H1 (cell line): ENCODE measurements around the gene EPB41L4B. TPM values are rescaled to one million over a fixed set of nuclear protein-coding genes. Genes with fewer than 3 reads are reported as not detected.
"Not testable (repeated sequence)": the region's sequence is repeated elsewhere in the genome, so short reads cannot be mapped to it uniquely, and the experiment has no call there.

Experiments used
- CTCF ChIA-PET: fragments of 300-600 bp; sonication (Branson Sonifier 250); formaldehyde crosslinking; loops from one replicate; lab custom pipeline; 2021; ENCODE audit not compliant: partially characterized antibody; lab: Charles Lee
- POLR2A ChIA-PET: fragments of 300-600 bp; sonication (Branson Sonifier 250); formaldehyde crosslinking; loops from one replicate; lab custom pipeline; 2021; ENCODE audit warnings: inconsistent platforms; ENCODE audit not compliant: partially characterized antibody; lab: Charles Lee
- DNase-seq, 2 experiments: peaks; one replicate each; pipeline versions ENCODE4 v3.0.0 to v3.0.0-alpha.2; 2010 to 2022; ENCODE audit warnings: low spot score in 2 of 2, low read depth in 1 of 2, mixed read lengths in 1 of 2
- FAIRE-seq: peaks from 2 replicates; lab custom pipeline; 2011; peaks lifted over from hg19 to GRCh38; lab: Jason Lieb, UNC
- H2AFZ ChIP-seq: 2 replicates; pipeline ENCODE4 v1.8.1; 2012; ENCODE audit warnings: low read length, inconsistent platforms
- H2AK5ac ChIP-seq: 2 replicates; pipeline ENCODE4 v1.6.1; 2013; ENCODE audit warnings: low read depth, low read length
- H2BK120ac ChIP-seq: replicated peaks from 2 replicates; pipeline ENCODE3; 2013; ENCODE audit warnings: low read depth, low read length, inconsistent platforms
- H2BK12ac ChIP-seq: 2 replicates; pipeline ENCODE4 v1.6.1; 2013; ENCODE audit warnings: low read depth, low read length
- H2BK15ac ChIP-seq: 2 replicates; pipeline ENCODE4 v1.6.1; 2013; ENCODE audit warnings: low read length
- H2BK20ac ChIP-seq: 2 replicates; pipeline ENCODE4 v1.6.1; 2013; ENCODE audit warnings: low read length
- H2BK5ac ChIP-seq: 2 replicates; pipeline ENCODE4 v1.6.1; 2013; ENCODE audit warnings: low read depth, low read length
- H3K14ac ChIP-seq: 2 replicates; pipeline ENCODE4 v1.6.1; 2013; ENCODE audit warnings: inconsistent platforms; ENCODE audit not compliant: insufficient read length
- H3K18ac ChIP-seq: 2 replicates; pipeline ENCODE4 v1.6.1; 2013; ENCODE audit warnings: low read length; ENCODE audit errors: extremely low read depth
- H3K23ac ChIP-seq: 2 replicates; pipeline ENCODE4 v1.6.1; 2013; ENCODE audit warnings: inconsistent platforms; ENCODE audit not compliant: insufficient read length
- H3K23me2 ChIP-seq: 2 replicates; pipeline ENCODE4 v1.6.1; 2013; ENCODE audit warnings: low read depth, low read length
- H3K27ac ChIP-seq: 2 replicates; pipeline ENCODE4 v1.6.1; 2011; ENCODE audit warnings: low read depth, low read length, inconsistent platforms
- H3K27me3 ChIP-seq, 4 experiments: replicated peaks in 1 of 4; 1 replicate in 1 of 4; 2 replicates in 3 of 4; pipeline versions ENCODE4 v1.6.1 to v1.8.1; 2011 to 2013; ENCODE audit warnings: low read length in 3 of 4, mild to moderate bottlenecking in 3 of 4, inconsistent platforms in 2 of 4, mixed read lengths in 2 of 4, moderate library complexity in 1 of 4; ENCODE audit not compliant: control insufficient read depth in 3 of 4, insufficient read depth in 3 of 4; ENCODE audit errors: extremely low read depth in 1 of 4
- H3K36me3 ChIP-seq, 4 experiments: 2 replicates each; pipeline versions ENCODE4 v1.6.1 to v1.8.1; 2011 to 2013; ENCODE audit warnings: mild to moderate bottlenecking in 4 of 4, low read length in 3 of 4, moderate library complexity in 2 of 4, control low read depth in 1 of 4, inconsistent platforms in 1 of 4; ENCODE audit not compliant: insufficient read depth in 4 of 4, control insufficient read depth in 2 of 4
- H3K4ac ChIP-seq: replicated peaks from 2 replicates; pipeline ENCODE3; 2013; ENCODE audit warnings: low read length, low read depth, mixed read lengths, inconsistent platforms; ENCODE audit not compliant: insufficient read length
- H3K4me1 ChIP-seq, 4 experiments: replicated peaks in 1 of 4; 1 replicate in 1 of 4; 2 replicates in 3 of 4; pipeline versions ENCODE4 v1.6.1 to v1.8.1; 2011 to 2013; ENCODE audit warnings: low read length in 3 of 4, inconsistent platforms in 2 of 4, mixed read lengths in 1 of 4; ENCODE audit not compliant: insufficient read depth in 4 of 4, control insufficient read depth in 3 of 4
- H3K4me2 ChIP-seq, 2 experiments: 2 replicates each; pipeline versions ENCODE4 v1.6.1 to v1.8.1; 2011 to 2013; ENCODE audit warnings: low read depth in 2 of 2, low read length in 2 of 2, control low read depth in 1 of 2, inconsistent platforms in 1 of 2, mild to moderate bottlenecking in 1 of 2; ENCODE audit not compliant: insufficient read depth in 1 of 2
- H3K4me3 ChIP-seq, 4 experiments: fragments of 200-600, 300-600 bp in 1 of 4; sonication (generic), shearing (Covaris generic), sonication (Bioruptor Twin) in 1 of 4; 2 replicates each; pipeline versions ENCODE4 v1.5.1 to v1.8.1; 2011 to 2016; ENCODE audit warnings: low read length in 4 of 4, low read depth in 3 of 4, control low read depth in 2 of 4, inconsistent platforms in 2 of 4, mild to moderate bottlenecking in 2 of 4, mixed read lengths in 1 of 4, moderate library complexity in 1 of 4; ENCODE audit not compliant: insufficient read depth in 2 of 4; ENCODE audit errors: extremely low read depth in 1 of 4
- H3K56ac ChIP-seq: replicated peaks from 2 replicates; pipeline ENCODE3; 2013; ENCODE audit warnings: low read depth, mild to moderate bottlenecking, mixed read lengths, low read length, inconsistent platforms; ENCODE audit not compliant: insufficient read length
- H3K79me1 ChIP-seq: 2 replicates; pipeline ENCODE4 v1.6.1; 2013; ENCODE audit warnings: low read depth, low read length, control low read depth
- H3K79me2 ChIP-seq, 2 experiments: 2 replicates each; pipeline versions ENCODE4 v1.6.1 to v1.8.1; 2012 to 2013; ENCODE audit warnings: low read length in 2 of 2, mild to moderate bottlenecking in 2 of 2, inconsistent platforms in 1 of 2; ENCODE audit not compliant: insufficient read depth in 2 of 2, control insufficient read depth in 1 of 2
- H3K9ac ChIP-seq, 4 experiments: replicated peaks in 1 of 4; 1 replicate in 1 of 4; 2 replicates in 3 of 4; pipeline versions ENCODE4 v1.6.1 to v1.8.1; 2011 to 2013; ENCODE audit warnings: low read depth in 3 of 4, low read length in 3 of 4, control low read depth in 2 of 4, mild to moderate bottlenecking in 2 of 4, moderate library complexity in 2 of 4, inconsistent platforms in 1 of 4; ENCODE audit errors: extremely low read depth in 1 of 4
- H3K9me3 ChIP-seq, 2 experiments: 2 replicates each; pipeline versions ENCODE4 v1.6.1 to v1.8.1; 2012 to 2013; ENCODE audit warnings: mild to moderate bottlenecking in 2 of 2, moderate library complexity in 2 of 2, control low read depth in 1 of 2, inconsistent platforms in 1 of 2, low read depth in 1 of 2, low read length in 1 of 2, mixed read lengths in 1 of 2; ENCODE audit not compliant: insufficient read depth in 2 of 2
- H4K20me1 ChIP-seq, 2 experiments: replicated peaks in 1 of 2; 2 replicates each; pipeline versions ENCODE3 to v1.8.1; 2011 to 2013; ENCODE audit warnings: inconsistent platforms in 2 of 2, low read length in 2 of 2, mild to moderate bottlenecking in 1 of 2; ENCODE audit not compliant: insufficient read depth in 2 of 2, control insufficient read depth in 1 of 2
- H4K5ac ChIP-seq: 2 replicates; pipeline ENCODE4 v1.6.1; 2013; ENCODE audit warnings: low read length, low read depth, mixed read lengths, inconsistent platforms; ENCODE audit not compliant: insufficient read length
- H4K8ac ChIP-seq: 2 replicates; pipeline ENCODE4 v1.8.0; 2013; ENCODE audit warnings: mild to moderate bottlenecking, moderate library complexity, low read length, inconsistent platforms; ENCODE audit not compliant: insufficient read depth; ENCODE audit errors: extremely low read depth
- H4K91ac ChIP-seq: replicated peaks from 2 replicates; pipeline ENCODE3; 2013; ENCODE audit warnings: low read length, mixed read lengths, inconsistent platforms; ENCODE audit not compliant: insufficient read length
- CTCF ChIP-seq, 3 experiments: IDR thresholded peaks; 1 replicate in 2 of 3; 2 replicates in 1 of 3; pipeline versions ENCODE4 v1.5.1 to v1.6.1; 2011; ENCODE audit warnings: low read length in 3 of 3, mild to moderate bottlenecking in 3 of 3, inconsistent platforms in 2 of 3, low read depth in 1 of 3, moderate library complexity in 1 of 3; ENCODE audit not compliant: insufficient read depth in 1 of 3; ENCODE audit errors: control extremely low read depth in 1 of 3
- RNF2 ChIP-seq: fragments of 200-900, 300-1000 bp; sonication (generic); IDR thresholded peaks from 2 replicates; pipeline ENCODE4 v1.7.1; 2016; ENCODE audit warnings: borderline replicate concordance, low read depth, mild to moderate bottlenecking, antibody characterized with exemption, low read length; ENCODE audit not compliant: poor library complexity, severe bottlenecking; ENCODE audit errors: missing control alignments
- WGBS, 2 experiments: shearing (Covaris generic) in 1 of 2; methylation state at CpG; one replicate each; pipeline versions ENCODE4 v1.1.6 to v1.1.7; 2013 to 2015; ENCODE audit warnings: low lambda C conversion rate in 2 of 2, mixed read lengths in 2 of 2, inconsistent platforms in 1 of 2, low coverage in 1 of 2, missing lambda C conversion rate in 1 of 2; ENCODE audit not compliant: insufficient replicate concordance in 2 of 2, insufficient coverage in 1 of 2, insufficient read length in 1 of 2; ENCODE audit errors: extremely low coverage in 1 of 2, missing lambda C conversion rate in 1 of 2; 5-methylcytosine and 5-hydroxymethylcytosine counted together
- polyA plus RNA-seq, 7 experiments: library from polyadenylated mRNA; depleted of rRNA in 3 of 7; stranded (reverse) in 5 of 7; unstranded in 2 of 7; fragments of >200 nt in 5 of 7; fragments of 200-250 nt in 2 of 7; gene quantifications; 1 replicate in 5 of 7; 2 replicates in 1 of 7; 4 replicates in 1 of 7; pipeline versions ENCODE4 v1.2.1 to v1.2.3, GENCODE V29; 2011 to 2013; ENCODE audit warnings: missing spikeins in 2 of 7, mixed read lengths in 2 of 7
- total RNA-seq: library from RNA; stranded (reverse); fragmentation: NEBNext Ultra II Directional; extraction: Animal tissue kit (Norgen Biotek cat#: 25700); gene quantifications from 2 replicates; pipeline ENCODE4 v1.2.1, GENCODE V29; 2021

The EPB41L4B gene
- total and polyA plus RNA-seq, 2 of the 8 experiments (the other 6 are each of a cell fraction or from before 2014, with no cell fraction given) = 11.9 to 25.0 TPM

DNA sequence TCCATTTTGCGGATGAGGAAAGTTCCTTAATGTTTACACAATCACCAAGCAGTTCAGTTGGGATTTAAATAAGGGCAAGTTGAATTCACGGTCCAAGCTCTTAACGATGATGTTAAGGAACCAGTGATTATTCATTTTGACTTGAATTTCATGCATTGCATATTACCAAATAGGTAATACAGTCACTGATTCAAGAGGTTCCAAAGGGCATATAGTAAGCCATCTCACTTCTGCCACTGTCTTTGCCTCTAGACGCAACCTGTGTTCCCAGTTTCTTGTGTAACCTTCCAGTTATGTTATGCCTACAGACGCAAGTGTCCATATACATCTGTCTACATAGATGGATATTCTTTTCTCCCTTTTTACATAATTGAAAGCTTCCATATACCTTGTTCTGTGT, 39.9 kb upstream of the EPB41L4B start (continued):
- TF ChIP-seq RNF2 (no peak), CTCF (IDR thresholded peaks at IDR 0.05; ENCODE audit: control extremely low read depth in 1 of 3, insufficient read depth in 1 of 3, low read depth in 1 of 3, low read length in 3 of 3) (no peak)

DNA sequence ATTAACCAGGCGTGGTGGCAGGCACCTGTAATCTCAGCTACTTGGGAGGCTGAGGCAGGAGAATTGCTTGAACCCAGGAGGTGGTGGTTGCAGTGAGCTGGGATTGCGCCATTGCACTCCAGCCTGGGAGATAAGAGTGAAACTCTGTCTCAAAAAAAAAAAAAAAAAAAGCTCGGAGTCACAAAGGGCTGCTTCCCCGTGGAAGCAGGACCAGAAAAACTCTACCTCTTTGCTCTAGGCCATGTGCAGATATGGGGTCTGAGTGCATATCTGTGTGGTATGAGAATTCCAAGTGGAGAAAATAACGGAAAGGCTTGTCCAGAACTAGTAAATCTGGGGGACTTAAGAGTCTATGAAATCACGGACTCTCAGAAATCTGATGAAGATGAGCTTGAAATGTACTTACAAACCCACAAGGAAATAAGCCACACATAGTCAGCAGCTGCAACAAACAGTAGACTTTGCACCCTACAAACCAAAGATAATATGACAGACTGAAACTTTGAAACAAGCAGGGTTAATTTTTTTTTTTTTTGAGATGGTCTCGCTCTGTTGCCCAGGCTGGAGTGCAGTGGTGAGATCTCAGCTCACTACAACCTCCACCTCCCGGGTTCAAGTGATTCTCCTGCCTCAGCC, 38.2 kb upstream of the EPB41L4B start:
- not testable (repeated sequence) for H3K14ac ChIP-seq, H2BK12ac ChIP-seq, H3K79me1 ChIP-seq, H3K4ac ChIP-seq, DNase-seq, H3K27me3 ChIP-seq, FAIRE-seq, H3K27ac ChIP-seq, H2BK15ac ChIP-seq, H3K79me2 ChIP-seq, H3K4me1 ChIP-seq, H3K23me2 ChIP-seq, H3K4me3 ChIP-seq, H2AFZ ChIP-seq, H4K91ac ChIP-seq, H3K36me3 ChIP-seq, H4K5ac ChIP-seq, H4K20me1 ChIP-seq, H3K23ac ChIP-seq, H2BK5ac ChIP-seq, H2BK120ac ChIP-seq, H3K56ac ChIP-seq, H3K18ac ChIP-seq, H3K4me2 ChIP-seq, H3K9me3 ChIP-seq, H3K9ac ChIP-seq, H2AK5ac ChIP-seq, H4K8ac ChIP-seq, H2BK20ac ChIP-seq
- 85% methylated on average over 6 of the region's 8 CpGs; no CpG with 5 or more reads in 1 of the 2 experiments for WGBS, 2 experiments
- CTCF ChIA-PET = interaction anchor here (1.2 to 3.0 kb wide), 5 partner anchors 13 to 176 kb away, joined by 4 to 15 read pairs (median 7); no protein-coding TSS in a partner anchor
- POLR2A ChIA-PET = interaction anchor here (0.7 kb wide), 1 partner anchor 37 kb away, joined by 4 read pairs; no protein-coding TSS in a partner anchor
